ENCODE results near the gene KNDC1. TPM values are rescaled to one million over a fixed set of nuclear protein-coding genes. Genes with fewer than 3 reads are reported as not detected.
"Not testable (repeated sequence)": the region's sequence is repeated elsewhere in the genome, so short reads cannot be mapped to it uniquely, and the experiment has no call there.

Gene KNDC1
- total and polyA plus RNA-seq, 4 experiments from 2014 or later, result 0.09 to 1.4 (median 0.87) TPM; not detected in 1

DNA sequence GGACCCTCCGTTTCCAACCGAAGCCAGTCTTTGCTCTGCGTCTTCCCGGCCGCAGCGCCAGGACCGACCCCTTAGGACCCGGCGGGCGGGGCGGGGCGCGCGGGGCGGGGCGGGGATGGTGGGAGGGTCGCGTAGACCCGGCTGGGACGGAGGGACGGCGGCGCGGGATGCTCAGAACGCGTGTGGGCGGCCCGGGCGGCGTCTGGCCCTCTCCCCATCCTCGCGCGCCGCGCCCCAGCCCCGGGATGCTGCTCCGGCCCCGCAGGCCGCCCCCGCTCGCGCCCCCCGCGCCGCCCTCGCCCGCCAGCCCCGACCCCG, 70.0 kb downstream of the KNDC1 start, which contains the start of gene UTF1:
Gene UTF1, plus strand, starts transcription at position 174 of the 318 bp plus-strand sequence. Its CDS starts 72 bp downstream, at position 246.
- H3K27me3 Mint-ChIP-seq, result peaks cover 38 to 55% of the 10 kb centered on the region in 2 donors
- POLR2A ChIA-PET (ENCODE audit: partially characterized antibody), result no interaction called here
- H3K4me3 Mint-ChIP-seq, result peak within 1 kb of the TSS in 7 of 8 donors; percentile 57 to 84 (median 71)
- Histone ChIP-seq H3K27ac (ENCODE audit: low read depth, low read length) (no peak within 1 kb of the TSS), H3K36me3 (ENCODE audit: insufficient read depth, low read length) (no peaks in the 10 kb centered on the region), H3K4me3 (ENCODE audit: low read length in 2 of 2) (no peak within 1 kb of the TSS), H3K9me3 (ENCODE audit: control insufficient read depth in 1 of 2, low read length in 2 of 2) (no peaks in the 10 kb centered on the region), H3K27me3 (ENCODE audit: insufficient read depth, low read length) (peaks cover 4% of the 10 kb centered on the region), H3K4me1 (ENCODE audit: insufficient read depth, low read length) (peaks cover 14% of the 10 kb centered on the region)
- intact Hi-C loops (cut with micrococcal nuclease), result no loop called here
- no peak within 1 kb of the TSS for H3K27ac Mint-ChIP-seq
- no peaks in the 10 kb centered on the region for H3K36me3 Mint-ChIP-seq
- H3K4me1 Mint-ChIP-seq, result peaks cover 2 to 36% (median 22%) of the 10 kb centered on the region in 4 donors
- no peak for DNase-seq
- no peaks in the 10 kb centered on the region for H3K9me3 Mint-ChIP-seq
- CTCF ChIA-PET (ENCODE audit: partially characterized antibody), result no interaction called here

DNA sequence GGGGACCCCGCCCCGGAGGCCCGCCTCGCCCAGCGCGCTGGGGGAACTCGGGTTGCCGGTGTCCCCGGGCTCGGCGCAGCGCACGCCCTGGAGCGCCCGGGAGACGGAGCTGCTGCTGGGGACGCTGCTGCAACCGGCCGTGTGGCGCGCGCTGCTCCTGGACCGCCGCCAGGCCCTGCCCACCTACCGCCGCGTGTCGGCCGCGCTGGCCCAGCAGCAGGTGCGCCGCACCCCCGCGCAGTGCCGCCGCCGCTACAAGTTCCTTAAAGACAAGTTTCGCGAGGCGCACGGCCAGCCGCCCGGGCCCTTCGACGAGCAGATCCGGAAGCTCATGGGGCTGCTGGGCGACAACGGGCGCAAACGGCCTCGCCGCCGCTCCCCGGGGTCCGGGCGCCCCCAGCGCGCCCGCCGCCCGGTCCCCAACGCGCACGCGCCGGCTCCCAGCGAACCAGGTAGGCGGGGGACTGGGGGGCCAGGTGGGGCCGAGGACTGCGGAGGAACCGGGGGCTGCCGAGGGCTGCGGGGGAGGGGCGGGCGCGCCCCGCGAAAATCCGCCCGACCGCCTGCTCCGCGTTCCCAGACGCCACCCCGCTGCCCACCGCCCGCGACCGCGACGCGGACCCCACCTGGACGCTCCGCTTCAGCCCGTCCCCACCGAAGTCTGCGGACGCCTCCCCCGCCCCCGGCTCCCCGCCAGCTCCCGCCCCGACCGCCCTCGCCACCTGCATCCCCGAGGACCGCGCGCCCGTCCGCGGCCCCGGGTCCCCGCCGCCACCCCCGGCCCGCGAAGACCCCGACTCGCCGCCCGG, 70.6 kb downstream of the KNDC1 start:
- peaks cover 2 to 36% (median 20%) of the 10 kb centered on the region in 4 donors for H3K4me1 Mint-ChIP-seq
- Histone ChIP-seq H3K9me3 (ENCODE audit: control insufficient read depth in 1 of 2, low read length in 2 of 2) (no peaks in the 10 kb centered on the region), H3K36me3 (ENCODE audit: insufficient read depth, low read length) (no peaks in the 10 kb centered on the region), H3K27me3 (ENCODE audit: insufficient read depth, low read length) (peaks cover 4% of the 10 kb centered on the region), H3K4me1 (ENCODE audit: insufficient read depth, low read length) (peaks cover 10% of the 10 kb centered on the region), H3K27ac (ENCODE audit: low read depth, low read length) (no peak overlapping the region), H3K4me3 (ENCODE audit: low read length in 2 of 2) (no peak overlapping the region)
- DNase-seq, result no peak
- no peak overlapping the region for H3K27ac Mint-ChIP-seq
- H3K36me3 Mint-ChIP-seq, result no peaks in the 10 kb centered on the region
- POLR2A ChIA-PET (ENCODE audit: partially characterized antibody), result no interaction called here
- CTCF ChIA-PET (ENCODE audit: partially characterized antibody), result no interaction called here
- peak overlapping the region in 1 of 8 donors; percentile 54 for H3K4me3 Mint-ChIP-seq
- peaks cover 38 to 55% of the 10 kb centered on the region in 2 donors for H3K27me3 Mint-ChIP-seq
- intact Hi-C loops (cut with micrococcal nuclease), result no loop called here
- H3K9me3 Mint-ChIP-seq, result no peaks in the 10 kb centered on the region

DNA sequence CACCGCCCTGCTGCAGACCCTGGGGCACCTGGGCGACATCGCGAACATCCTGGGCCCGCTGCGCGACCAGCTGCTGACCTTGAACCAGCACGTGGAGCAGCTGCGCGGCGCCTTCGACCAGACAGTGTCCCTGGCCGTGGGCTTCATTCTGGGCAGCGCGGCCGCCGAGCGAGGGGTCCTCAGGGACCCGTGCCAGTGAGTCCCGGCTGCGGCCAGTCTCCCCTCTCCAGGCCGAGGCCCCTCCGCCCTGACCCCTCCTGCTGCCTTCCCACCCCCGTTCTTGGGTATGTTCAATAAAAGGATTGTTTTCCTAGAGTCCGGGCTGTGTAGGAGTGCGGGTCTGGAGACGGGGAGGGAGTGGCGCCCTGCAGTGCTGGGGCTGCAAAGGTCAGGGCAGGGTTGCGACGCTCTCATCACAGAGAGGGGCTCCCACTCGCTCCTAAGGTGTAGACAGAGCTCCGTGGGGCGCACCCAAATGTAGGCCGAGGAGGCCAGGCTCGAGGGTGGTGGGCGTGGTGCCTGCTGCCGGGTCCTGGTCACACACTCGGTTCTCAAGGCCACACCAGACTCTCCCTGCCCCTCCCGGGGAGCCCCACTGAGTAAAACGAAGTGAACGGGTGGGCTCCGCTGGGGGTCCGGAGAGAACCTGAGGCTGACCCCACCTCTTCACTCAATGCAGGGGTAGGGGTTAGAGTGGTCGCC, 71.4 kb downstream of the KNDC1 start:
- intact Hi-C loops (cut with micrococcal nuclease), result no loop called here
- no peak overlapping the region for H3K4me3 ChIP-seq (ENCODE audit: low read length in 2 of 2)
- ChIA-PET POLR2A (ENCODE audit: partially characterized antibody) (no interaction called here), CTCF (ENCODE audit: partially characterized antibody) (interaction anchor here (0.9 kb wide), 1 partner anchor 76 kb away, joined by 3 read pairs; no protein-coding TSS in a partner anchor)
- Mint-ChIP-seq H3K27ac (no peak overlapping the region), H3K36me3 (no peaks in the 10 kb centered on the region), H3K4me1 (peaks cover 2 to 33% (median 13%) of the 10 kb centered on the region in 4 donors), H3K4me3 (peak overlapping the region in 3 of 8 donors; percentile 52 to 67 (median 61)), H3K27me3 (peaks cover 36 to 50% of the 10 kb centered on the region in 2 donors), H3K9me3 (no peaks in the 10 kb centered on the region)
- no peak for DNase-seq
- peaks cover 7% of the 10 kb centered on the region for H3K4me1 ChIP-seq (ENCODE audit: insufficient read depth, low read length)
- peaks cover 4% of the 10 kb centered on the region for H3K27me3 ChIP-seq (ENCODE audit: insufficient read depth, low read length)
- H3K36me3 ChIP-seq (ENCODE audit: insufficient read depth, low read length), result no peaks in the 10 kb centered on the region
- no peaks in the 10 kb centered on the region for H3K9me3 ChIP-seq (ENCODE audit: control insufficient read depth in 1 of 2, low read length in 2 of 2)
- no peak overlapping the region for H3K27ac ChIP-seq (ENCODE audit: low read depth, low read length)

DNA sequence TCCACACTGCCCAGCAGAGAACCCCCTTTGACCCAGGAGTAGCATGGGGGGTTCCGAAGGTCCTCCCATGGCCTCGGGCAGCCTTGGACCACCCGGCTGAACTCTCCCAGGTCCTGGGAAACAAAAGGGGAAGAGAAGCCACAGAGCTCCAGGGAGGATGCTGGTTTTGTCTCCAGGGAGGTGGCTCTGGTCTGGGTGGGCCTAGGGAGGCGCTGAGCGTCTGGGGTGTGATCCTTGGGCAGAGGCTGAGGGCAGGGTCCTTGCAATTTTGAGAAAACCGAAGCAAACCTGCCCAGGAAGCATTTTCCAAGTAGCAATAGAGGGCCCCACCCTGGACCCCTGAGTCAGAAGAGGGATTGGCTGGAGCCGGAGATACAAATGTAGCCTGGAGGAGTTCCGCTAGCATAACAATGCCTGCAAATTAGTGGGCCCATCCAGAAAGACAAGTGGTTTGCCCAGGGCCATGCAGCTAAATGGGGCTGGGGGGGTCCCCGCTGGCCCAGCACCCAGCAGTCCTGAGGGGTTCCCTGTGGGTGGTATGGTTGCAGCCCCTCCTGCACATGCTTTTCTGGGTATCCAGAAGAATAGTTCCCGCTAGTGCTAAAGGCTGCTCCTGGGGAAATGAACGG, 72.0 kb downstream of the KNDC1 start:
- DNase-seq, result no peak
- Histone ChIP-seq H3K27me3 (ENCODE audit: insufficient read depth, low read length) (peaks cover 4% of the 10 kb centered on the region), H3K27ac (ENCODE audit: low read depth, low read length) (no peak overlapping the region), H3K9me3 (ENCODE audit: control insufficient read depth in 1 of 2, low read length in 2 of 2) (no peaks in the 10 kb centered on the region), H3K4me1 (ENCODE audit: insufficient read depth, low read length) (peaks cover 9% of the 10 kb centered on the region), H3K36me3 (ENCODE audit: insufficient read depth, low read length) (no peaks in the 10 kb centered on the region), H3K4me3 (ENCODE audit: low read length in 2 of 2) (no peak overlapping the region)
- peak overlapping the region in 4 of 8 donors; percentile 16 to 43 (median 26) for H3K4me3 Mint-ChIP-seq
- peaks cover 2 to 30% (median 9%) of the 10 kb centered on the region in 4 donors for H3K4me1 Mint-ChIP-seq
- no peaks in the 10 kb centered on the region for H3K9me3 Mint-ChIP-seq
- POLR2A ChIA-PET (ENCODE audit: partially characterized antibody), result no interaction called here
- peaks cover 29 to 43% of the 10 kb centered on the region in 2 donors for H3K27me3 Mint-ChIP-seq
- H3K27ac Mint-ChIP-seq, result no peak overlapping the region
- no peaks in the 10 kb centered on the region for H3K36me3 Mint-ChIP-seq
- CTCF ChIA-PET (ENCODE audit: partially characterized antibody), result interaction anchor here (0.9 kb wide), 1 partner anchor 76 kb away, joined by 3 read pairs; no protein-coding TSS in a partner anchor
- intact Hi-C loops (cut with micrococcal nuclease), result no loop called here

DNA sequence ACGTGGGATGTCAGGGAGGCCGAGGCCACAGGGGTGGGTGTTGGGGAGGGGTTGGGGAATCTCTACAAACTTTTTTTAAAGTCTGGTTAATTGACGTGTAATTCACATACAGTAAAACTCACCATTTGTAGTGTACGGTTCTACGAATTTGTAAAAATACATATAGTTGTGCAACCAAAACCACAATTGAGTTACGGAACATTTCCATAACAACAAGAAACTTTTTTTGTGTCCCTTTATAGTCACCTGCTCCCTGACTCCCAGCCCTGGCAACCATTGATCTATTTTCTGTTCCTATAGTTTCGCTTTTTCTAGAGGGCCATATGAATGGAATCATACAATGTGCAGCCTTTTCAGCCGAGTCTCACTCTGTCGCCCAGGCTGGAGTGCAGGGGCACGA, 74.8 kb downstream of the KNDC1 start:
- CTCF ChIA-PET (ENCODE audit: partially characterized antibody); H3K36me3 ChIP-seq (ENCODE audit: insufficient read depth, low read length); H3K27ac Mint-ChIP-seq; POLR2A ChIA-PET (ENCODE audit: partially characterized antibody); H3K27ac ChIP-seq (ENCODE audit: low read depth, low read length); H3K9me3 Mint-ChIP-seq; H3K9me3 ChIP-seq (ENCODE audit: control insufficient read depth in 1 of 2, low read length in 2 of 2); intact Hi-C loops (cut with micrococcal nuclease); H3K36me3 Mint-ChIP-seq; DNase-seq: not testable (repeated sequence)
- peaks cover 0 to 29% (median 5%) of the 10 kb centered on the region in 4 donors for H3K4me1 Mint-ChIP-seq
- H3K4me1 ChIP-seq (ENCODE audit: insufficient read depth, low read length), result peaks cover 14% of the 10 kb centered on the region
- peaks cover 22% of the 10 kb centered on the region for H3K27me3 ChIP-seq (ENCODE audit: insufficient read depth, low read length)
- H3K27me3 Mint-ChIP-seq, result peaks cover 31 to 35% of the 10 kb centered on the region in 2 donors
- peak overlapping the region in 1 of 2 donors; percentile 24 for H3K4me3 ChIP-seq (ENCODE audit: low read length in 2 of 2)
- H3K4me3 Mint-ChIP-seq, result peak overlapping the region; percentile 35 to 85 (median 64)

DNA sequence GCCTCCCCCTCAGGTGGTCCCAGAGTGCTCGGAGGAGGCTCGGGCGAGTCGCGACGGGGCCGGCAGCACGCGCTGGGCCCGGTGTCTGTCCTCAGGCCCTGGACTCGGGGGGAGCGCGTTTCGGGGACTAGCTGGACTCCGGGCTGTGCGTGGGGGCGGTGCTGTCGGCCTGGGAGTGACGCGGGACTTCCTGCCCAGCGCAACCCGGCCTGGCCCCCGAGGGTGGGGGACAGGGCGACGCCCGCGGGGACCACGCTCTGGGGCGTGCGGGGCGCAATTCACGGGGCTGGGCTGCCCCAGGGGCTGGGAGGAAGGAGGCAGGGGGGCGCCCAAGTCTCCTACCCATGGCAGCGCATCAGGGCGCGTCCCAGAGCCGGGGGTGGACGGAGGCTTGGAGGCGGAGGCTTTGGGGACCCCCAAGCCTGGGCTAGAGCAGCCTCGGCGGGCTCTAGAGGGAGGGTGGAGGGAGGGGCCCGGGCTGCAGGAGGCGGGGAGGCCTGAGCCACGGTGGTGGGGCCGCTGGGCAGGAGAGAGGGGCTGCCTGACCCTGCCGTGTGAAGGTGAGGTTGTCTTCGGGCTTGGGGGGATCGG, 75.3 kb downstream of the KNDC1 start:
- Histone ChIP-seq H3K36me3 (ENCODE audit: insufficient read depth, low read length) (no peaks in the 10 kb centered on the region), H3K9me3 (ENCODE audit: control insufficient read depth in 1 of 2, low read length in 2 of 2) (no peaks in the 10 kb centered on the region), H3K4me1 (ENCODE audit: insufficient read depth, low read length) (peaks cover 14% of the 10 kb centered on the region), H3K27me3 (ENCODE audit: insufficient read depth, low read length) (peaks cover 22% of the 10 kb centered on the region), H3K27ac (ENCODE audit: low read depth, low read length) (no peak overlapping the region), H3K4me3 (ENCODE audit: low read length in 2 of 2) (peak overlapping the region in 1 of 2 donors; percentile 24)
- POLR2A ChIA-PET (ENCODE audit: partially characterized antibody), result interaction anchor here (1.5 kb wide), 1 partner anchor 24 kb away, joined by 6 read pairs; no protein-coding TSS in a partner anchor
- peaks cover 31 to 35% of the 10 kb centered on the region in 2 donors for H3K27me3 Mint-ChIP-seq
- DNase-seq, result no peak
- H3K27ac Mint-ChIP-seq, result no peak overlapping the region
- no peaks in the 10 kb centered on the region for H3K36me3 Mint-ChIP-seq
- intact Hi-C loops (cut with micrococcal nuclease), result no loop called here
- CTCF ChIA-PET (ENCODE audit: partially characterized antibody), result no interaction called here
- H3K9me3 Mint-ChIP-seq, result peaks cover 0 to 1% (median 0%) of the 10 kb centered on the region in 8 donors
- H3K4me3 Mint-ChIP-seq, result peak overlapping the region; percentile 54 to 85 (median 68)
- peaks cover 0 to 29% (median 5%) of the 10 kb centered on the region in 4 donors for H3K4me1 Mint-ChIP-seq

All from CD4-positive, alpha-beta memory T cell (primary cell).